K562 (cell line): ENCODE data around the gene CERS6. TPM values are rescaled to one million over a fixed set of nuclear protein-coding genes. Genes with fewer than 3 reads are reported as not detected.

Experiments
- ATAC-seq: fragments of 200-7000 bp; cut with Tn5 transposase; 3 replicates; pipeline ENCODE4 v1.9.1; 2020; ENCODE audit warnings: moderate library complexity
- BruUV-seq: library from RNA; stranded (reverse); fragments of 400-500 nt; replicated peaks from 2 replicates; lab custom pipeline; 2021; lab: Mats Ljungman, UMichigan
- CTCF ChIA-PET: fragments of 300-600 bp; formaldehyde crosslinking; extraction: SDS; loops from one replicate; lab custom pipeline; 2021; ENCODE audit warnings: low intra/inter-chr PET ratio; lab: Yijun Ruan, JAX
- POLR2A ChIA-PET: fragments of 300-600, 350-650 bp; sonication (Branson Sonifier 250); formaldehyde crosslinking; extraction: SDS; loops from one replicate; lab custom pipeline; 2021; ENCODE audit warnings: antibody characterized with exemption, inconsistent platforms; lab: Yijun Ruan, JAX
- DNase-seq, 4 experiments: peaks; one replicate each; pipeline versions ENCODE4 v3.0.0 to v3.0.0-alpha.2; 2011 to 2018; ENCODE audit warnings: low spot score in 3 of 4, mixed read lengths in 3 of 4; ENCODE audit errors: extremely low read depth in 1 of 4
- FAIRE-seq: peaks from 2 replicates; lab custom pipeline; 2011; peaks lifted over from hg19 to GRCh38; lab: Jason Lieb, UNC
- H2AFZ ChIP-seq: 2 replicates; pipeline ENCODE4 v1.6.0; 2011; ENCODE audit warnings: low read depth, low read length, control low read depth, inconsistent platforms
- H3K27ac ChIP-seq: fragments of 200-600 bp; 3 replicates; pipeline ENCODE4 v1.8.0; 2011; ENCODE audit warnings: low read depth, mild to moderate bottlenecking, control low read depth, inconsistent platforms, low read length, moderate library complexity, mixed read lengths; ENCODE audit errors: extremely low read depth
- H3K27me3 ChIP-seq, 2 experiments: fragments of 300-600 bp in 1 of 2; 2 replicates in 1 of 2; 3 replicates in 1 of 2; pipeline versions ENCODE4 v1.6.0 to v1.8.0; 2011; ENCODE audit warnings: inconsistent platforms in 2 of 2, low read length in 2 of 2, mild to moderate bottlenecking in 1 of 2, mixed read lengths in 1 of 2, moderate library complexity in 1 of 2; ENCODE audit not compliant: control insufficient read depth in 2 of 2, insufficient read depth in 2 of 2
- H3K36me3 ChIP-seq: fragments of 300-600 bp; 3 replicates; pipeline ENCODE4 v1.8.0; 2011; ENCODE audit warnings: mild to moderate bottlenecking, low read length, inconsistent platforms; ENCODE audit not compliant: control insufficient read depth, insufficient read depth
- H3K4me1 ChIP-seq, 2 experiments: fragments of 200-600 bp in 1 of 2; replicated peaks in 1 of 2; 2 replicates in 1 of 2; 3 replicates in 1 of 2; pipeline versions ENCODE4 v1.5.1 to v1.8.0; 2011; ENCODE audit warnings: inconsistent platforms in 2 of 2, low read length in 2 of 2, mild to moderate bottlenecking in 1 of 2, mixed read lengths in 1 of 2, moderate library complexity in 1 of 2; ENCODE audit not compliant: control insufficient read depth in 2 of 2, insufficient read depth in 2 of 2
- H3K4me2 ChIP-seq: 2 replicates; pipeline ENCODE4 v1.6.1; 2011; ENCODE audit warnings: low read length, control low read depth, inconsistent platforms, mixed read lengths; ENCODE audit not compliant: insufficient read depth
- H3K4me3 ChIP-seq: fragments of 200-600 bp; sonication (generic), shearing (Covaris generic); 2 replicates; pipeline ENCODE4 v1.5.1; 2016; ENCODE audit warnings: control low read depth, inconsistent platforms
- H3K79me2 ChIP-seq: fragments of 200-600 bp; 3 replicates; pipeline ENCODE4 v1.8.0; 2011; ENCODE audit warnings: low read length, inconsistent platforms; ENCODE audit not compliant: control insufficient read depth, insufficient read depth
- H3K9ac ChIP-seq, 2 experiments: 2 replicates each; pipeline versions ENCODE4 v1.6.0 to v1.6.1; 2011; ENCODE audit warnings: low read depth in 2 of 2, low read length in 2 of 2, control low read depth in 1 of 2, inconsistent platforms in 1 of 2, mild to moderate bottlenecking in 1 of 2, mixed read lengths in 1 of 2; ENCODE audit not compliant: insufficient read depth in 1 of 2
- H3K9me1 ChIP-seq: one replicate; pipeline ENCODE4 v1.6.0; 2011; ENCODE audit warnings: inconsistent platforms, mild to moderate bottlenecking, low read length, moderate library complexity; ENCODE audit not compliant: control insufficient read depth, insufficient read depth
- H3K9me3 ChIP-seq: replicated peaks from 2 replicates; pipeline ENCODE4 v1.5.1; 2011; ENCODE audit warnings: low read depth, low read length, inconsistent platforms; ENCODE audit not compliant: control insufficient read depth, insufficient read depth
- H4K20me1 ChIP-seq: replicated peaks from 2 replicates; pipeline ENCODE4 v1.6.1; 2011; ENCODE audit warnings: low read length, inconsistent platforms, mixed read lengths; ENCODE audit not compliant: control insufficient read depth, insufficient read depth
- CSDE1 ChIP-seq, 2 experiments: fragments of 450-650 bp; IDR thresholded peaks; 2 replicates each; pipeline ENCODE4 v1.6.1; 2016; ENCODE audit warnings: mild to moderate bottlenecking in 1 of 2
- MAFF ChIP-seq: IDR thresholded peaks from 2 replicates; pipeline ENCODE4 v1.6.1; 2012; ENCODE audit warnings: low read length, improper control_type of control experiment
- MIER1 ChIP-seq: fragments of 450-650 bp; IDR thresholded peaks from 2 replicates; pipeline ENCODE4 v1.6.1; 2016; ENCODE audit warnings: antibody characterized with exemption, mild to moderate bottlenecking, low read depth
- PCBP1 ChIP-seq: fragments of 200-400 bp; formaldehyde crosslinking; IDR thresholded peaks from 2 replicates; pipeline ENCODE4 v1.6.1; 2018; ENCODE audit warnings: mild to moderate bottlenecking, low read depth, low read length; ENCODE audit not compliant: poor library complexity, severe bottlenecking
- PHTF2 ChIP-seq: fragments of 250-450 bp; sonication (Bioruptor Pico); IDR thresholded peaks from 2 replicates; pipeline ENCODE4 v1.5.0; 2021; ENCODE audit warnings: mild to moderate bottlenecking
- SMC3 ChIP-seq: conservative IDR thresholded peaks from 2 replicates; pipeline ENCODE4 v1.6.1; 2011; ENCODE audit warnings: low read depth, low read length, improper control_type of control experiment; ENCODE audit not compliant: insufficient read depth
- TAF15 ChIP-seq: fragments of 200-400 bp; formaldehyde crosslinking; IDR thresholded peaks from 2 replicates; pipeline ENCODE4 v1.6.1; 2017; ENCODE audit warnings: mild to moderate bottlenecking, low read depth, low read length, moderate library complexity
- TARDBP ChIP-seq: fragments of 450-650 bp; IDR thresholded peaks from 2 replicates; pipeline ENCODE4 v1.6.1; 2016
- TCF7 ChIP-seq: sonication (generic); IDR thresholded peaks from 2 replicates; pipeline ENCODE4 v1.6.1; 2016; ENCODE audit warnings: antibody characterized with exemption, borderline replicate concordance
- ZNF77 ChIP-seq: fragments of 250-450 bp; sonication (Bioruptor Pico); IDR thresholded peaks from 2 replicates; pipeline ENCODE4 v1.5.0; 2020
- in situ Hi-C: fragments of 300-500 bp; cut with MboI; formaldehyde crosslinking; loops from 4 replicates; pipeline ENCODE4 v1.15.0; 2018; ENCODE audit warnings: inconsistent platforms, mixed read lengths
- intact Hi-C: fragments of 100-400 bp; cut with micrococcal nuclease; formaldehyde crosslinking; loops from 2 replicates; pipeline ENCODE4 v1.14.2; 2022
- polyA plus RNA-seq, 8 experiments: library from polyadenylated mRNA; depleted of rRNA in 4 of 8; stranded (reverse) in 5 of 8; unstranded in 3 of 8; fragments of >200 nt; fragmentation: Nextera tagmentation in 2 of 8; fragmentation: Illumina TruSeq in 1 of 8; extraction: Ambion mirVana in 2 of 8; extraction: Trizol in 1 of 8; gene quantifications; 2 replicates each; pipeline versions ENCODE4 v1.2.1 to v1.2.3, GENCODE V29; 2011 to 2014; ENCODE audit warnings: inconsistent platforms in 1 of 8, missing spikeins in 1 of 8
- total RNA-seq, 7 experiments: library from RNA; depleted of rRNA in 6 of 7; stranded (reverse); fragments of >200 nt in 6 of 7; fragmentation: Illumina TruSeq in 2 of 7; extraction: Trizol in 2 of 7; gene quantifications; 2 replicates each; pipeline versions ENCODE4 v1.2.1 to v1.2.3, GENCODE V29; 2011 to 2021; ENCODE audit warnings: low replicate concordance in 1 of 7
- TF ChIP-seq, protein P1 (sequence below): sonication (generic); formaldehyde crosslinking; IDR thresholded peaks from 2 replicates; pipeline ENCODE4 v1.8.0; 2023; ENCODE audit warnings: missing genetic modification reagents, mild to moderate bottlenecking, borderline replicate concordance
- TF ChIP-seq, protein P2 (sequence below), 2 experiments: fragments of 250-450 bp in 1 of 2; fragments of 450-650 bp in 1 of 2; sonication (Bioruptor Pico) in 1 of 2; IDR thresholded peaks; 2 replicates each; pipeline versions ENCODE4 v1.6.1 to v1.8.0; 2016 to 2021; ENCODE audit warnings: mild to moderate bottlenecking in 2 of 2, moderate library complexity in 2 of 2, missing compliant biosample characterization in 1 of 2, missing genetic modification characterization in 1 of 2

CERS6 gene
- total and polyA plus RNA-seq, 9 of the 15 experiments (the other 6 are each of a cell fraction or from before 2014, with no cell fraction given), result 1.6 to 13.6 (median 11.4) TPM

DNA sequence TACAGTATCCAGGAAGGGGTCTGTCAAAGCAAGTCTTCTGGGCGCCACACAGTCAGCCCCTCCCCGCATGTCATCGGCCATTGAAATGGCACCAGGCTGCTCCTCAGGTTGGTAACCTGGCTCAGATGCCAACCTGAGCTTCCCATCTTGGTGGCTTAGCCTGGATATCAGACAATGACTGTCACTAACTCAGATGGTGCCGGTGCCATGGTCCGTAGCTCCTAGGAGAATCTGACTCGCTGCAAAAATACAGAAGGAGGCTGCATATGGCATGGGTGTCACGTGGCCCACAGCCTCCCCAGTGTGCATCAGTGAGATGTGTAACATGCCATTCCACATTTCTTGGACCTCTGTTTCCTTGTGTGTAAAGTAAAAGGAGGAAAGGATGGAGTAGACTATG lies 349.5 kb downstream of the CERS6 start (continued):
- TF ChIP-seq, protein P1, sequence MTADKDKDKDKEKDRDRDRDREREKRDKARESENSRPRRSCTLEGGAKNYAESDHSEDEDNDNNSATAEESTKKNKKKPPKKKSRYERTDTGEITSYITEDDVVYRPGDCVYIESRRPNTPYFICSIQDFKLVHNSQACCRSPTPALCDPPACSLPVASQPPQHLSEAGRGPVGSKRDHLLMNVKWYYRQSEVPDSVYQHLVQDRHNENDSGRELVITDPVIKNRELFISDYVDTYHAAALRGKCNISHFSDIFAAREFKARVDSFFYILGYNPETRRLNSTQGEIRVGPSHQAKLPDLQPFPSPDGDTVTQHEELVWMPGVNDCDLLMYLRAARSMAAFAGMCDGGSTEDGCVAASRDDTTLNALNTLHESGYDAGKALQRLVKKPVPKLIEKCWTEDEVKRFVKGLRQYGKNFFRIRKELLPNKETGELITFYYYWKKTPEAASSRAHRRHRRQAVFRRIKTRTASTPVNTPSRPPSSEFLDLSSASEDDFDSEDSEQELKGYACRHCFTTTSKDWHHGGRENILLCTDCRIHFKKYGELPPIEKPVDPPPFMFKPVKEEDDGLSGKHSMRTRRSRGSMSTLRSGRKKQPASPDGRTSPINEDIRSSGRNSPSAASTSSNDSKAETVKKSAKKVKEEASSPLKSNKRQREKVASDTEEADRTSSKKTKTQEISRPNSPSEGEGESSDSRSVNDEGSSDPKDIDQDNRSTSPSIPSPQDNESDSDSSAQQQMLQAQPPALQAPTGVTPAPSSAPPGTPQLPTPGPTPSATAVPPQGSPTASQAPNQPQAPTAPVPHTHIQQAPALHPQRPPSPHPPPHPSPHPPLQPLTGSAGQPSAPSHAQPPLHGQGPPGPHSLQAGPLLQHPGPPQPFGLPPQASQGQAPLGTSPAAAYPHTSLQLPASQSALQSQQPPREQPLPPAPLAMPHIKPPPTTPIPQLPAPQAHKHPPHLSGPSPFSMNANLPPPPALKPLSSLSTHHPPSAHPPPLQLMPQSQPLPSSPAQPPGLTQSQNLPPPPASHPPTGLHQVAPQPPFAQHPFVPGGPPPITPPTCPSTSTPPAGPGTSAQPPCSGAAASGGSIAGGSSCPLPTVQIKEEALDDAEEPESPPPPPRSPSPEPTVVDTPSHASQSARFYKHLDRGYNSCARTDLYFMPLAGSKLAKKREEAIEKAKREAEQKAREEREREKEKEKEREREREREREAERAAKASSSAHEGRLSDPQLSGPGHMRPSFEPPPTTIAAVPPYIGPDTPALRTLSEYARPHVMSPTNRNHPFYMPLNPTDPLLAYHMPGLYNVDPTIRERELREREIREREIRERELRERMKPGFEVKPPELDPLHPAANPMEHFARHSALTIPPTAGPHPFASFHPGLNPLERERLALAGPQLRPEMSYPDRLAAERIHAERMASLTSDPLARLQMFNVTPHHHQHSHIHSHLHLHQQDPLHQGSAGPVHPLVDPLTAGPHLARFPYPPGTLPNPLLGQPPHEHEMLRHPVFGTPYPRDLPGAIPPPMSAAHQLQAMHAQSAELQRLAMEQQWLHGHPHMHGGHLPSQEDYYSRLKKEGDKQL (CRISPR knock-in tag), result no peak
- TF ChIP-seq PHTF2 (CRISPR knock-in tag), result peak; percentile 62; the same call in 1 of the 2 replicates
- TF ChIP-seq, protein P2, sequence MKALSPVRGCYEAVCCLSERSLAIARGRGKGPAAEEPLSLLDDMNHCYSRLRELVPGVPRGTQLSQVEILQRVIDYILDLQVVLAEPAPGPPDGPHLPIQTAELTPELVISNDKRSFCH (CRISPR knock-in tag; IDR thresholded peaks at IDR 0.05), result no peak
- TF ChIP-seq, protein P2 (tag; IDR thresholded peaks at IDR 0.05), result peak; percentile 24; the same call in 1 of the 2 replicates

DNA sequence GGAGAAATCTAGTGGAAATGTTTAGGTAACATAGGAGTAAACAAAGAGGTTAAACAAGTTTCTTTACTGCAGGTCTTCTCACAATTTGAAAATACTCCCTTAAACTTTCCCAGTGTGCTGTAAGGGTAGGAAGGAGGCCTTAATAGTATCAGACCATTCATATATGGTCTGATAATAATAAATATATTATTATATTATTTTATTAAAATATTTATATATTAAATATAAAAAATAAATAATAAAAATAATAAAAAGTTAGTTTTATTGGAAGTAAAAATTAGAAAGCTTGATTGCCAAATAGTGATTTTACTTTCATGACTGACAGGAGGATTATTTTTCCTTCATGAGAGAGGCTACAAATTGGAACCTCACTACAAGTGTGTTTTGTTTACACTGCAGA lies 353.5 kb downstream of the CERS6 start:
- Histone ChIP-seq H3K4me3 (no peak overlapping the region), H2AFZ (peak overlapping the region; percentile 63), H3K27ac (no peak overlapping the region), H3K79me2 (peaks cover 52% of the 10 kb centered on the region), H3K9me1 (no peaks in the 10 kb centered on the region), H3K9ac (no peak overlapping the region), H3K36me3 (peaks cover 34% of the 10 kb centered on the region), H3K27me3 (no peaks in the 10 kb centered on the region), H3K9me3 (no peaks in the 10 kb centered on the region), H4K20me1 (no peaks in the 10 kb centered on the region), H3K4me1 (peaks cover 3 to 66% of the 10 kb centered on the region in 2 experiments; a peak in 4 of 5 replicates), H3K4me2 (no peak overlapping the region)
- BruUV-seq, result no TSS peak
- ATAC-seq (no peak), DNase-seq (no peak), FAIRE-seq (no peak)
- intact Hi-C loops, result loop anchor here (10.0 kb wide), 1 partner anchor 865 kb away; no protein-coding TSS in a partner anchor
- in situ Hi-C loops, result no loop called here
- ChIA-PET POLR2A (interaction anchor here (0.8 to 1.2 kb wide), 2 partner anchors 10 to 12 kb away, joined by 4 read pairs; no protein-coding TSS in a partner anchor), CTCF (no interaction called here)
- no peak for TF ChIP-seq PCBP1
- TF ChIP-seq SMC3, result no peak
- TF ChIP-seq MAFF, result no peak
- no peak for TF ChIP-seq TARDBP
- TF ChIP-seq ZNF77 (CRISPR knock-in tag), result no peak
- TF ChIP-seq TCF7, result no peak
- TF ChIP-seq MIER1, result no peak
- TF ChIP-seq TAF15, result no peak
- TF ChIP-seq CSDE1 (IDR thresholded peaks at IDR 0.05), result no peak
